HEK293 (cell line): Measurements from ENCODE around the gene ITIH2.

Experiments used
- CTCF ChIA-PET: fragments of 350-600 bp; formaldehyde crosslinking; extraction: SDS; loops from one replicate; lab custom pipeline; 2021; ENCODE audit warnings: antibody characterized with exemption; lab: Yijun Ruan, JAX
- POLR2A ChIA-PET: fragments of 300-600 bp; formaldehyde crosslinking; extraction: SDS; loops from one replicate; lab custom pipeline; 2020; ENCODE audit warnings: antibody characterized with exemption, inconsistent platforms; lab: Yijun Ruan, JAX
- H3K27ac ChIP-seq: fragments of 200-500 bp; sonication (Bioruptor generic); 2 replicates; pipeline ENCODE4 v1.5.1; 2014; ENCODE audit warnings: low read depth, low read length, control low read depth, inconsistent platforms; ENCODE audit errors: extremely low read depth
- H3K36me3 ChIP-seq, 2 experiments: fragments of 200-500 bp in 1 of 2; sonication (Bioruptor generic) in 1 of 2; 1 replicate in 1 of 2; 2 replicates in 1 of 2; pipeline ENCODE4 v1.5.1; 2014 to 2017; ENCODE audit warnings: inconsistent platforms in 2 of 2, low read length in 2 of 2; ENCODE audit not compliant: control insufficient read depth in 2 of 2, insufficient read depth in 1 of 2
- H3K4me1 ChIP-seq: fragments of 200-500 bp; sonication (Bioruptor generic); 2 replicates; pipeline ENCODE4 v1.5.1; 2014; ENCODE audit warnings: mild to moderate bottlenecking, low read length, inconsistent platforms; ENCODE audit not compliant: control insufficient read depth, insufficient read depth
- H3K4me3 ChIP-seq: 2 replicates; pipeline ENCODE4 v1.5.1; 2011; ENCODE audit warnings: low read depth, mild to moderate bottlenecking, control low read depth, low read length, moderate library complexity
- H3K9me3 ChIP-seq: fragments of 200-500 bp; sonication (Bioruptor generic); 2 replicates; pipeline ENCODE4 v1.5.1; 2014; ENCODE audit warnings: low read depth, low read length, inconsistent platforms; ENCODE audit not compliant: control insufficient read depth, insufficient read depth
- EGR2 ChIP-seq: fragments of 450-650 bp; formaldehyde crosslinking; IDR thresholded peaks from 2 replicates; pipeline ENCODE4 v1.5.1; 2016; ENCODE audit warnings: low read depth, missing biosample characterization, missing genetic modification characterization
- GFI1B ChIP-seq: fragments of 450-650 bp; formaldehyde crosslinking; IDR thresholded peaks from 2 replicates; pipeline ENCODE4 v1.5.1; 2016; ENCODE audit warnings: missing biosample characterization, missing genetic modification characterization
- GLIS2 ChIP-seq: fragments of 450-650 bp; formaldehyde crosslinking; IDR thresholded peaks from 2 replicates; pipeline ENCODE4 v1.5.1; 2016; ENCODE audit warnings: missing biosample characterization, missing genetic modification characterization
- KLF7 ChIP-seq: fragments of 450-650 bp; formaldehyde crosslinking; IDR thresholded peaks from 2 replicates; pipeline ENCODE4 v1.5.1; 2016; ENCODE audit warnings: missing biosample characterization, missing genetic modification characterization, borderline replicate concordance
- MYNN ChIP-seq: fragments of 450-650 bp; formaldehyde crosslinking; IDR thresholded peaks from 2 replicates; pipeline ENCODE4 v1.5.1; 2016; ENCODE audit warnings: missing biosample characterization, missing genetic modification characterization, borderline replicate concordance
- OVOL3 ChIP-seq: fragments of 450-650 bp; formaldehyde crosslinking; IDR thresholded peaks from 2 replicates; pipeline ENCODE4 v1.5.1; 2016; ENCODE audit warnings: missing biosample characterization, missing genetic modification characterization
- REST ChIP-seq: fragments of 450-650 bp; formaldehyde crosslinking; IDR thresholded peaks from 2 replicates; pipeline ENCODE4 v1.5.1; 2016; ENCODE audit warnings: missing biosample characterization, missing genetic modification characterization
- WT1 ChIP-seq: fragments of 450-650 bp; formaldehyde crosslinking; IDR thresholded peaks from 2 replicates; pipeline ENCODE4 v1.5.1; 2016; ENCODE audit warnings: missing biosample characterization, missing genetic modification characterization
- ZBTB10 ChIP-seq: fragments of 450-650 bp; formaldehyde crosslinking; IDR thresholded peaks from 2 replicates; pipeline ENCODE4 v1.5.1; 2016; ENCODE audit warnings: missing biosample characterization, missing genetic modification characterization
- ZNF10 ChIP-seq: fragments of 450-650 bp; formaldehyde crosslinking; IDR thresholded peaks from 2 replicates; pipeline ENCODE4 v1.5.1; 2017; ENCODE audit warnings: missing biosample characterization, missing genetic modification characterization
- ZNF148 ChIP-seq: fragments of 450-650 bp; formaldehyde crosslinking; IDR thresholded peaks from 2 replicates; pipeline ENCODE4 v1.5.0; 2017; ENCODE audit warnings: missing biosample characterization, missing genetic modification characterization, borderline replicate concordance
- ZNF174 ChIP-seq: fragments of 450-650 bp; formaldehyde crosslinking; IDR thresholded peaks from 2 replicates; pipeline ENCODE4 v1.5.0; 2017; ENCODE audit warnings: missing biosample characterization, mild to moderate bottlenecking, missing genetic modification characterization
- ZNF37A ChIP-seq: fragments of 450-650 bp; IDR thresholded peaks from 2 replicates; pipeline ENCODE4 v1.5.1; 2018; ENCODE audit warnings: missing biosample characterization, missing genetic modification characterization
- ZNF426 ChIP-seq: fragments of 450-650 bp; formaldehyde crosslinking; IDR thresholded peaks from 2 replicates; pipeline ENCODE4 v1.5.1; 2017; ENCODE audit warnings: missing biosample characterization, missing genetic modification characterization, mild to moderate bottlenecking, inconsistent platforms, moderate library complexity
- ZNF514 ChIP-seq: fragments of 450-650 bp; formaldehyde crosslinking; IDR thresholded peaks from 2 replicates; pipeline ENCODE4 v1.5.1; 2016; ENCODE audit warnings: missing biosample characterization, missing genetic modification characterization
- ZNF571 ChIP-seq: fragments of 450-650 bp; formaldehyde crosslinking; IDR thresholded peaks from 2 replicates; pipeline ENCODE4 v1.5.0; 2017; ENCODE audit warnings: missing biosample characterization, missing genetic modification characterization
- ZNF677 ChIP-seq: fragments of 450-650 bp; IDR thresholded peaks from 2 replicates; pipeline ENCODE4 v1.5.0; 2018; ENCODE audit warnings: missing biosample characterization, mild to moderate bottlenecking, missing genetic modification characterization, moderate library complexity
- ZNF777 ChIP-seq: fragments of 450-650 bp; formaldehyde crosslinking; IDR thresholded peaks from 2 replicates; pipeline ENCODE4 v1.5.1; 2017; ENCODE audit warnings: missing biosample characterization, missing genetic modification characterization, borderline replicate concordance
- ZNF792 ChIP-seq: fragments of 450-650 bp; formaldehyde crosslinking; IDR thresholded peaks from 2 replicates; pipeline ENCODE4 v1.5.1; 2016; ENCODE audit warnings: missing biosample characterization, missing genetic modification characterization
- TF ChIP-seq, protein P1 (sequence below): fragments of 450-650 bp; formaldehyde crosslinking; IDR thresholded peaks from 2 replicates; pipeline ENCODE4 v1.5.1; 2016; ENCODE audit warnings: missing biosample characterization, missing genetic modification characterization
- TF ChIP-seq, protein P2 (sequence below): fragments of 450-650 bp; formaldehyde crosslinking; IDR thresholded peaks from 2 replicates; pipeline ENCODE4 v1.5.1; 2016; ENCODE audit warnings: missing biosample characterization, missing genetic modification characterization
- TF ChIP-seq, protein P3 (sequence below): sonication (generic); formaldehyde crosslinking; IDR thresholded peaks from 2 replicates; pipeline ENCODE4 v1.8.1; 2022; ENCODE audit warnings: mild to moderate bottlenecking, moderate library complexity, missing genetic modification reagents

ITIH2 gene

DNA sequence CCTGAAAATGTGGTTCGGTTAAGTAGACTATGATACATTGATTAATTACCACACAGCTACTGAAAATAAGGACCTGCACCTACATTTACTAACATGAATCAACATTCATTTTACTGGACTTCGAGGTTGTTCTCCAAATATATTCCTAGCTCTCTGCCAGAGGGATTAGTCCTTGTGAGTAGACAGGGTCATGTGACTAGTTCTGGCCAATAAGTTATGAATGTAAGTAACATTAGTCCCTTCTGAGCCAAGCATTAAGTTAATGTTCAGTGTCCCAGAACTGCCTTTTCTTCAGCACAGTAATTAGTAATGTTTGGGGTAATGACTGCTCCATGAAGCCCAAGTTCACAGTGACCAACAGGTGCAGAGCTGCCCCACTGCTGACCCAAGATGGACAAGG lies 45.6 kb upstream of the ITIH2 start (continued):
- TF ChIP-seq ZBTB10 (tag by site-specific recombination) (no peak), REST (tag by site-specific recombination) (no peak), OVOL3 (tag by site-specific recombination) (no peak)

DNA sequence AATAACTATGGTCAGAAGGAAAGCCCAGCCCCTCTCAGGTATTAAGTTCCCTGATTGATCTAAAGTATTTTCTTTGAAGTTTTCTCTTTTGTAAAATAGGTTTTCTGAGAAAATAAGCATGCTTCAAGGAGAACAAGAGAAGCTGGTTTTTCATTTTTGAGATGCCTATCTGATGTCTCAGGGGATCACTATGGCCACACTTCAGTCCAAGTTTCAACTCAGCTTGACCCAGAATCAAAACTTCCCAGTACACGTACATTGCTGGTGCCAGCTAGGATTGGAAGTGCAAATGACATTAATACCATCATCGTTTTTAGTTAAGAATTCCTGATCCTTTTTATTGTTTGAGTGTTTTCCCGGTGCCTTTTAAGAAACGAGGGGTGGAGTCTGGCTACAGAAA lies 43.6 kb upstream of the ITIH2 start:
- no peak overlapping the region for H3K4me3 ChIP-seq
- no peaks in the 10 kb centered on the region for H3K36me3 ChIP-seq
- ChIA-PET CTCF (interaction anchor here (0.9 kb wide), 1 partner anchor 27 kb away, joined by 3 read pairs; no protein-coding TSS in a partner anchor), POLR2A (no interaction called here)
- TF ChIP-seq ZNF571 (tag by site-specific recombination) (no peak), WT1 (tag by site-specific recombination) (no peak), EGR2 (tag by site-specific recombination) (no peak), GFI1B (no peak), ZNF10 (tag by site-specific recombination) (no peak), ZNF792 (no peak), KLF7 (no peak), MYNN (no peak), ZNF426 (tag by site-specific recombination) (no peak), ZNF514 (tag by site-specific recombination) (no peak)
- TF ChIP-seq, protein P1, sequence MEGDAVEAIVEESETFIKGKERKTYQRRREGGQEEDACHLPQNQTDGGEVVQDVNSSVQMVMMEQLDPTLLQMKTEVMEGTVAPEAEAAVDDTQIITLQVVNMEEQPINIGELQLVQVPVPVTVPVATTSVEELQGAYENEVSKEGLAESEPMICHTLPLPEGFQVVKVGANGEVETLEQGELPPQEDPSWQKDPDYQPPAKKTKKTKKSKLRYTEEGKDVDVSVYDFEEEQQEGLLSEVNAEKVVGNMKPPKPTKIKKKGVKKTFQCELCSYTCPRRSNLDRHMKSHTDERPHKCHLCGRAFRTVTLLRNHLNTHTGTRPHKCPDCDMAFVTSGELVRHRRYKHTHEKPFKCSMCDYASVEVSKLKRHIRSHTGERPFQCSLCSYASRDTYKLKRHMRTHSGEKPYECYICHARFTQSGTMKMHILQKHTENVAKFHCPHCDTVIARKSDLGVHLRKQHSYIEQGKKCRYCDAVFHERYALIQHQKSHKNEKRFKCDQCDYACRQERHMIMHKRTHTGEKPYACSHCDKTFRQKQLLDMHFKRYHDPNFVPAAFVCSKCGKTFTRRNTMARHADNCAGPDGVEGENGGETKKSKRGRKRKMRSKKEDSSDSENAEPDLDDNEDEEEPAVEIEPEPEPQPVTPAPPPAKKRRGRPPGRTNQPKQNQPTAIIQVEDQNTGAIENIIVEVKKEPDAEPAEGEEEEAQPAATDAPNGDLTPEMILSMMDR (tag by site-specific recombination): no peak
- TF ChIP-seq, protein P2, sequence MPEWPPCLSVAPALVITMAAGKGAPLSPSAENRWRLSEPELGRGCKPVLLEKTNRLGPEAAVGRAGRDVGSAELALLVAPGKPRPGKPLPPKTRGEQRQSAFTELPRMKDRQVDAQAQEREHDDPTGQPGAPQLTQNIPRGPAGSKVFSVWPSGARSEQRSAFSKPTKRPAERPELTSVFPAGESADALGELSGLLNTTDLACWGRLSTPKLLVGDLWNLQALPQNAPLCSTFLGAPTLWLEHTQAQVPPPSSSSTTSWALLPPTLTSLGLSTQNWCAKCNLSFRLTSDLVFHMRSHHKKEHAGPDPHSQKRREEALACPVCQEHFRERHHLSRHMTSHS (tag by site-specific recombination): no peak
- TF ChIP-seq, all 188 proteins: peak for 0
- no peaks in the 10 kb centered on the region for H3K4me1 ChIP-seq
- H3K27ac ChIP-seq: no peak overlapping the region
- no peaks in the 10 kb centered on the region for H3K9me3 ChIP-seq

DNA sequence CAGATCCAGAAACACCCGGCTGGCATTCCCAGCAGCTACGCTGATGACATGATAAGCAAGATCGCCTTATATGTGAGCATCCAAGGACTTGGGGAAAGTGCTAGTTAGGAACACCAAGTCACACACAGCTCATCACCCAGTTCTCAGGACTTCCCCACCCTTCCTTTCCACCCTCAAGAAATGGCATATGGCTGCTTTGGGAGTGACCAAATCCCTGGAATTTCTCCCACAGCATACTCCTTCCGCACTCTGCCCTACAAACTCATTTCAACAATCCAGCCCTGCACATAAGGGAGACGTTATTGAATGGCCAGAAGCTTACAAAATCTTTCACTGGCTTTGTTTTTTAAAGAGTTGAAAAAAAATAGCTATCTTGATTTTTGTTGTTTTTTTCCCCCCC lies 40.6 kb upstream of the ITIH2 start:
- no peak overlapping the region for H3K27ac ChIP-seq
- no peaks in the 10 kb centered on the region for H3K9me3 ChIP-seq
- CTCF ChIA-PET: interaction anchor here (0.7 to 2.1 kb wide), 2 partner anchors 25 to 285 kb away, joined by 3 to 15 read pairs; no protein-coding TSS in a partner anchor
- POLR2A ChIA-PET: no interaction called here
- no peak overlapping the region for H3K4me3 ChIP-seq
- H3K36me3 ChIP-seq: no peaks in the 10 kb centered on the region
- H3K4me1 ChIP-seq: no peaks in the 10 kb centered on the region
- TF ChIP-seq ZNF174 (no peak), ZNF37A (tag by site-specific recombination) (no peak), GLIS2 (tag by site-specific recombination) (no peak), ZNF148 (tag by site-specific recombination) (no peak), KLF7 (no peak), ZNF677 (tag by site-specific recombination) (no peak), ZNF777 (tag by site-specific recombination) (no peak)
- TF ChIP-seq, protein P3, sequence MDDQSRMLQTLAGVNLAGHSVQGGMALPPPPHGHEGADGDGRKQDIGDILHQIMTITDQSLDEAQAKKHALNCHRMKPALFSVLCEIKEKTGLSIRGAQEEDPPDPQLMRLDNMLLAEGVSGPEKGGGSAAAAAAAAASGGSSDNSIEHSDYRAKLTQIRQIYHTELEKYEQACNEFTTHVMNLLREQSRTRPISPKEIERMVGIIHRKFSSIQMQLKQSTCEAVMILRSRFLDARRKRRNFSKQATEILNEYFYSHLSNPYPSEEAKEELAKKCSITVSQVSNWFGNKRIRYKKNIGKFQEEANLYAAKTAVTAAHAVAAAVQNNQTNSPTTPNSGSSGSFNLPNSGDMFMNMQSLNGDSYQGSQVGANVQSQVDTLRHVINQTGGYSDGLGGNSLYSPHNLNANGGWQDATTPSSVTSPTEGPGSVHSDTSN (CRISPR knock-in tag): no peak
